ENCODE data around the gene HHATL.

HHATL gene

GRCh38 chr3:42701371-42702065 lies 1.1 kb downstream of the HHATL start:
- FAIRE-seq (no peak), DNase-seq (ENCODE audit: extremely low spot score, insufficient read length, low read depth) (peak; percentile 36)

- DNase-seq (ENCODE audit: extremely low spot score, insufficient read length, low read depth) (no peak), FAIRE-seq (no peak)
Measured at GRCh38 chr3:42700366-42701288, 2.0 kb downstream of the HHATL start.

GRCh38 chr3:42699511-42699971 lies 3.1 kb downstream of the HHATL start:
- DNase-seq (ENCODE audit: extremely low spot score, insufficient read length, low read depth) (no peak), FAIRE-seq (no peak)

GRCh38 chr3:42698911-42699230 lies 3.7 kb downstream of the HHATL start:
- FAIRE-seq (no peak), DNase-seq (ENCODE audit: extremely low spot score, insufficient read length, low read depth) (no peak)

- DNase-seq (ENCODE audit: extremely low spot score, insufficient read length, low read depth) (no peak), FAIRE-seq (no peak)
Measured at GRCh38 chr3:42698216-42698910, 4.2 kb downstream of the HHATL start.

GRCh38 chr3:42697289-42698051 lies 5.1 kb downstream of the HHATL start:
- no peak for FAIRE-seq
- DNase-seq (ENCODE audit: extremely low spot score, insufficient read length, low read depth): no peak

- no peak for FAIRE-seq
- no peak for DNase-seq (ENCODE audit: extremely low spot score, insufficient read length, low read depth)
Measured at GRCh38 chr3:42696356-42697288, 6.0 kb downstream of the HHATL start.

GRCh38 chr3:42694366-42694765 lies 8.2 kb downstream of the HHATL start:
- no peak for DNase-seq (ENCODE audit: extremely low spot score, insufficient read length, low read depth)
- FAIRE-seq: no peak

GRCh38 chr3:42693530-42693930 lies 9.1 kb downstream of the HHATL start:
- DNase-seq (ENCODE audit: extremely low spot score, insufficient read length, low read depth) (no peak), FAIRE-seq (no peak)

- FAIRE-seq: no peak
- no peak for DNase-seq (ENCODE audit: extremely low spot score, insufficient read length, low read depth)
Measured at GRCh38 chr3:42692667-42693529, 9.7 kb downstream of the HHATL start.

GRCh38 chr3:42691816-42692666 lies 10.6 kb downstream of the HHATL start:
- FAIRE-seq (no peak), DNase-seq (ENCODE audit: extremely low spot score, insufficient read length, low read depth) (no peak)

GRCh38 chr3:42690766-42691680 lies 11.6 kb downstream of the HHATL start:
- DNase-seq (ENCODE audit: extremely low spot score, insufficient read length, low read depth): no peak
- FAIRE-seq: no peak

- FAIRE-seq (no peak), DNase-seq (ENCODE audit: extremely low spot score, insufficient read length, low read depth) (no peak)
Measured at GRCh38 chr3:42690191-42690590, 12.4 kb downstream of the HHATL start.

GRCh38 chr3:42689421-42690014 lies 13.1 kb downstream of the HHATL start:
- DNase-seq (ENCODE audit: extremely low spot score, insufficient read length, low read depth) (no peak), FAIRE-seq (no peak)

- FAIRE-seq (no peak), DNase-seq (ENCODE audit: extremely low spot score, insufficient read length, low read depth) (no peak)
Measured at GRCh38 chr3:42688487-42689420, 13.8 kb downstream of the HHATL start.
